Measurements from ENCODE around the gene ILF3.
"Not testable (repeated sequence)": the region's sequence is repeated elsewhere in the genome, so short reads cannot be mapped to it uniquely, and the experiment has no call there.

Gene ILF3

DNA sequence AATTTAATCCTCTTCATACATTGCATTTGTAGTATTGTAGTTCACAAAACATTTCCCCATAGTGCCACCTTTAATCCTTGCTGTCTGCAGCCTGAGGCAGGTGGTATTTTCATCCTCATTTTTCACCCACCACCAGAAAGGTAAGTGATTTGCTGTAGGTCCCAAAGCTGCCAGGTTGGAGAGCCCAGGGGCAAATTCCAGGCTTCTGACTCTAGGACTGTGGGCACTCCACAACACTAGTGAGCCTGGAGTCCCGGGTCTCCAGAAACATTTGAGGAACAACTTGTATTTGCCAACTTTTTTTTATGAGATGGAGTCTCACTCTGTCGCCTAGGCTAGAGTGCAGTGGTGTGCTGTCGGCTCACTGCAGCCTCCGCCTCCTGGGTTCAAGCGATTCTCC lies 6.2 kb downstream of the ILF3 start:
- H3K27me3 ChIP-seq (ENCODE audit: insufficient read depth, poor library complexity, severe bottlenecking) = no peaks in the 10 kb centered on the region
- no peak overlapping the region for H3K4me3 ChIP-seq (replicated peaks; ENCODE audit: insufficient read depth, low read length)
- no peak overlapping the region; the same call in 1 of the 2 replicates for H3K27ac ChIP-seq (replicated peaks)
- TF ChIP-seq POLR2AphosphoS5 (IDR thresholded peaks at IDR 0.05; ENCODE audit: low read depth) = no peak
- TF ChIP-seq SPI1 (IDR thresholded peaks at IDR 0.05; ENCODE audit: borderline replicate concordance, low read depth) = no peak
- no peak for TF ChIP-seq GABPA (IDR thresholded peaks at IDR 0.05; ENCODE audit: low read depth)
- no peak for TF ChIP-seq REST (IDR thresholded peaks at IDR 0.05; ENCODE audit: insufficient replicate concordance, low read depth)
- TF ChIP-seq CTCF (IDR thresholded peaks at IDR 0.05; ENCODE audit: insufficient read depth, low read length) = no peak
- no peak for DNase-seq (ENCODE audit: low read depth in 1 of 2, low spot score in 1 of 2)

DNA sequence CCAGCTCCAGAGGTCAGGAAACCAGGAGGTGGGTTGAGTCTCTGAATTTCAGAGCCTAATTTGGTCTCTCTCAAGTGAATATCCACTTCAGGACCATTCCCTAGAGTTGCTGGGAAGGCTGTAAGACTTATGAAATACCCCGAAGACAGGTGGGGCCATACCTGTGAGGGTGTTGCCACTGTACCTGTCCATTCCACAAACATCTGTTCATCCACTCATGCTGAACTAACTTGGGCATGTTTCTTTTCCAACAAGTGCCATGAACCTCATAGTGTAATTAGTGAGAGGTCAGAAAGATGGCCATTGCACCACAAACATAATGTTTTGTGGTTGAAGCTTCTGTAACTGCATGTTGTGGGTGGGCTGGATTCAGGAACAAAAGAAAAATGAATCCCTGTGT lies 7.8 kb downstream of the ILF3 start:
- DNase-seq (ENCODE audit: low read depth in 1 of 2, low spot score in 1 of 2) = no peak
- no peaks in the 10 kb centered on the region for H3K27me3 ChIP-seq (ENCODE audit: insufficient read depth, poor library complexity, severe bottlenecking)
- TF ChIP-seq GABPA (IDR thresholded peaks at IDR 0.05; ENCODE audit: low read depth) (no peak), POLR2AphosphoS5 (IDR thresholded peaks at IDR 0.05; ENCODE audit: low read depth) (no peak), SPI1 (IDR thresholded peaks at IDR 0.05; ENCODE audit: borderline replicate concordance, low read depth) (no peak), CTCF (IDR thresholded peaks at IDR 0.05; ENCODE audit: insufficient read depth, low read length) (no peak), REST (IDR thresholded peaks at IDR 0.05; ENCODE audit: insufficient replicate concordance, low read depth) (no peak)
- H3K4me3 ChIP-seq (replicated peaks; ENCODE audit: insufficient read depth, low read length) = no peak overlapping the region
- H3K27ac ChIP-seq (replicated peaks) = no peak overlapping the region

- TF ChIP-seq POLR2AphosphoS5 (IDR thresholded peaks at IDR 0.05; ENCODE audit: low read depth) = no peak
- TF ChIP-seq REST (IDR thresholded peaks at IDR 0.05; ENCODE audit: insufficient replicate concordance, low read depth) = no peak
- no peak for TF ChIP-seq GABPA (IDR thresholded peaks at IDR 0.05; ENCODE audit: low read depth)
- TF ChIP-seq SPI1 (IDR thresholded peaks at IDR 0.05; ENCODE audit: borderline replicate concordance, low read depth) = no peak
- TF ChIP-seq CTCF (IDR thresholded peaks at IDR 0.05; ENCODE audit: insufficient read depth, low read length) = no peak
- Histone ChIP-seq H3K4me3 (replicated peaks; ENCODE audit: insufficient read depth, low read length) (no peak overlapping the region), H3K27ac (replicated peaks) (no peak overlapping the region), H3K27me3 (ENCODE audit: insufficient read depth, poor library complexity, severe bottlenecking) (no peaks in the 10 kb centered on the region)
- no peak for DNase-seq (ENCODE audit: low read depth in 1 of 2, low spot score in 1 of 2)
Measured at GRCh38 chr19:10662384-10663251, 8.5 kb downstream of the ILF3 start.

GRCh38 chr19:10663252-10663563 lies 9.1 kb downstream of the ILF3 start:
- H3K27me3 ChIP-seq (ENCODE audit: insufficient read depth, poor library complexity, severe bottlenecking); DNase-seq (ENCODE audit: low read depth in 1 of 2, low spot score in 1 of 2); H3K4me3 ChIP-seq (replicated peaks; ENCODE audit: insufficient read depth, low read length); H3K27ac ChIP-seq (replicated peaks): not testable (repeated sequence)
